WTC11 (cell line): Measurements from ENCODE around the gene CREB3.

Experiments
- ATF1 ChIP-seq: sonication (generic); formaldehyde crosslinking; IDR thresholded peaks from 2 replicates; pipeline ENCODE4 v1.8.1; 2023; ENCODE audit warnings: mild to moderate bottlenecking, moderate library complexity, missing genetic modification reagents
- CREB1 ChIP-seq: sonication (generic); formaldehyde crosslinking; IDR thresholded peaks from 2 replicates; pipeline ENCODE4 v1.8.0; 2023; ENCODE audit warnings: mild to moderate bottlenecking, missing genetic modification reagents
- FOXK1 ChIP-seq: sonication (generic); formaldehyde crosslinking; IDR thresholded peaks from 2 replicates; pipeline ENCODE4 v1.8.0; 2022; ENCODE audit warnings: mild to moderate bottlenecking, moderate library complexity, missing genetic modification reagents
- NFE2L1 ChIP-seq: sonication (generic); formaldehyde crosslinking; IDR thresholded peaks from 2 replicates; pipeline ENCODE4 v1.8.1; 2023; ENCODE audit warnings: missing genetic modification reagents
- NR2C2 ChIP-seq: sonication (generic); formaldehyde crosslinking; IDR thresholded peaks from 2 replicates; pipeline ENCODE4 v1.8.0; 2022; ENCODE audit warnings: mild to moderate bottlenecking, missing genetic modification reagents
- SMAD3 ChIP-seq: sonication (generic); formaldehyde crosslinking; IDR thresholded peaks from 2 replicates; pipeline ENCODE4 v1.8.0; 2022; ENCODE audit warnings: missing genetic modification reagents, mild to moderate bottlenecking, borderline replicate concordance
- SOX15 ChIP-seq: fragments of 250-450 bp; sonication (Bioruptor Pico); IDR thresholded peaks from 2 replicates; pipeline ENCODE4 v1.9.0; 2021; ENCODE audit warnings: mild to moderate bottlenecking
- TF ChIP-seq, protein P1 (sequence below): sonication (generic); formaldehyde crosslinking; IDR thresholded peaks from 2 replicates; pipeline ENCODE4 v1.8.0; 2022; ENCODE audit warnings: mild to moderate bottlenecking, missing genetic modification reagents
- TF ChIP-seq, protein P2 (sequence below): fragments of 200-600 bp; IDR thresholded peaks from 2 replicates; pipeline ENCODE4 v1.8.0; 2022; ENCODE audit warnings: antibody characterized with exemption
- TF ChIP-seq, protein P3 (sequence below): sonication (generic); formaldehyde crosslinking; IDR thresholded peaks from 2 replicates; pipeline ENCODE4 v1.8.1; 2022; ENCODE audit warnings: mild to moderate bottlenecking, moderate library complexity, missing genetic modification reagents
- TF ChIP-seq, protein P4 (sequence below): sonication (generic); formaldehyde crosslinking; IDR thresholded peaks from 2 replicates; pipeline ENCODE4 v1.8.0; 2022; ENCODE audit warnings: mild to moderate bottlenecking, missing genetic modification reagents
- TF ChIP-seq, protein P5 (sequence below): sonication (generic); formaldehyde crosslinking; IDR thresholded peaks from 2 replicates; pipeline ENCODE4 v1.8.1; 2023; ENCODE audit warnings: mild to moderate bottlenecking, missing genetic modification reagents
- TF ChIP-seq, protein P6 (sequence below): sonication (generic); formaldehyde crosslinking; IDR thresholded peaks from 2 replicates; pipeline ENCODE4 v1.8.0; 2022; ENCODE audit warnings: missing genetic modification reagents
- TF ChIP-seq, protein P7 (sequence below): sonication (generic); formaldehyde crosslinking; conservative IDR thresholded peaks from 2 replicates; pipeline ENCODE4 v1.8.1; 2023; ENCODE audit warnings: mild to moderate bottlenecking, low read depth, missing genetic modification reagents, moderate library complexity

DNA sequence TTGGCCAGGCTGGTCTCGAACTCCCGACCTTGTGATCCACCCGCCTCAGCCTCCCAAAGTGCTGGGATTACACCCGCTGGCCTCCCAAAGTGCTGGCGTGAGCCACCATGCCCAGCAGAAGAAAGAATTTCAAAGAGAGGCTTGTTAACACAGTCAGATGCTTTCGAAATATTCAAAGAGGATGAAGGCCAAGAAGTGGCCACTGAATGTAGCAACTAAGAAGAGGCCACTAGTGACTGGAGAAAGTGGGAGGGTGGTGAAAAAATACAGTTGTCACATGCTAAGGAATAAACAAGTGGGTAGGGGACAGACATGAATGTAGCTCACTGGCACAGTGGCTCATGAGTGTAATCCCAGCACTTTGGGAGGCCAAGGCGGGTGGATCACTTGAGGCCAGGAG lies 29.8 kb upstream of the CREB3 start:
- TF ChIP-seq, protein P1, sequence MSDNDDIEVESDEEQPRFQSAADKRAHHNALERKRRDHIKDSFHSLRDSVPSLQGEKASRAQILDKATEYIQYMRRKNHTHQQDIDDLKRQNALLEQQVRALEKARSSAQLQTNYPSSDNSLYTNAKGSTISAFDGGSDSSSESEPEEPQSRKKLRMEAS (CRISPR knock-in tag): no peak
- TF ChIP-seq NR2C2 (CRISPR knock-in tag): no peak
- TF ChIP-seq, protein P2, sequence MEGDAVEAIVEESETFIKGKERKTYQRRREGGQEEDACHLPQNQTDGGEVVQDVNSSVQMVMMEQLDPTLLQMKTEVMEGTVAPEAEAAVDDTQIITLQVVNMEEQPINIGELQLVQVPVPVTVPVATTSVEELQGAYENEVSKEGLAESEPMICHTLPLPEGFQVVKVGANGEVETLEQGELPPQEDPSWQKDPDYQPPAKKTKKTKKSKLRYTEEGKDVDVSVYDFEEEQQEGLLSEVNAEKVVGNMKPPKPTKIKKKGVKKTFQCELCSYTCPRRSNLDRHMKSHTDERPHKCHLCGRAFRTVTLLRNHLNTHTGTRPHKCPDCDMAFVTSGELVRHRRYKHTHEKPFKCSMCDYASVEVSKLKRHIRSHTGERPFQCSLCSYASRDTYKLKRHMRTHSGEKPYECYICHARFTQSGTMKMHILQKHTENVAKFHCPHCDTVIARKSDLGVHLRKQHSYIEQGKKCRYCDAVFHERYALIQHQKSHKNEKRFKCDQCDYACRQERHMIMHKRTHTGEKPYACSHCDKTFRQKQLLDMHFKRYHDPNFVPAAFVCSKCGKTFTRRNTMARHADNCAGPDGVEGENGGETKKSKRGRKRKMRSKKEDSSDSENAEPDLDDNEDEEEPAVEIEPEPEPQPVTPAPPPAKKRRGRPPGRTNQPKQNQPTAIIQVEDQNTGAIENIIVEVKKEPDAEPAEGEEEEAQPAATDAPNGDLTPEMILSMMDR: no peak
- TF ChIP-seq, protein P3, sequence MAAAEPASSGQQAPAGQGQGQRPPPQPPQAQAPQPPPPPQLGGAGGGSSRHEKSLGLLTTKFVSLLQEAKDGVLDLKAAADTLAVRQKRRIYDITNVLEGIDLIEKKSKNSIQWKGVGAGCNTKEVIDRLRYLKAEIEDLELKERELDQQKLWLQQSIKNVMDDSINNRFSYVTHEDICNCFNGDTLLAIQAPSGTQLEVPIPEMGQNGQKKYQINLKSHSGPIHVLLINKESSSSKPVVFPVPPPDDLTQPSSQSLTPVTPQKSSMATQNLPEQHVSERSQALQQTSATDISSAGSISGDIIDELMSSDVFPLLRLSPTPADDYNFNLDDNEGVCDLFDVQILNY: no peak
- no peak for TF ChIP-seq ATF1
- TF ChIP-seq, protein P4, sequence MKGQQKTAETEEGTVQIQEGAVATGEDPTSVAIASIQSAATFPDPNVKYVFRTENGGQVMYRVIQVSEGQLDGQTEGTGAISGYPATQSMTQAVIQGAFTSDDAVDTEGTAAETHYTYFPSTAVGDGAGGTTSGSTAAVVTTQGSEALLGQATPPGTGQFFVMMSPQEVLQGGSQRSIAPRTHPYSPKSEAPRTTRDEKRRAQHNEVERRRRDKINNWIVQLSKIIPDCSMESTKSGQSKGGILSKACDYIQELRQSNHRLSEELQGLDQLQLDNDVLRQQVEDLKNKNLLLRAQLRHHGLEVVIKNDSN (CRISPR knock-in tag): no peak
- TF ChIP-seq FOXK1 (CRISPR knock-in tag): no peak
- no peak for TF ChIP-seq SMAD3 (CRISPR knock-in tag)
- TF ChIP-seq, protein P5, sequence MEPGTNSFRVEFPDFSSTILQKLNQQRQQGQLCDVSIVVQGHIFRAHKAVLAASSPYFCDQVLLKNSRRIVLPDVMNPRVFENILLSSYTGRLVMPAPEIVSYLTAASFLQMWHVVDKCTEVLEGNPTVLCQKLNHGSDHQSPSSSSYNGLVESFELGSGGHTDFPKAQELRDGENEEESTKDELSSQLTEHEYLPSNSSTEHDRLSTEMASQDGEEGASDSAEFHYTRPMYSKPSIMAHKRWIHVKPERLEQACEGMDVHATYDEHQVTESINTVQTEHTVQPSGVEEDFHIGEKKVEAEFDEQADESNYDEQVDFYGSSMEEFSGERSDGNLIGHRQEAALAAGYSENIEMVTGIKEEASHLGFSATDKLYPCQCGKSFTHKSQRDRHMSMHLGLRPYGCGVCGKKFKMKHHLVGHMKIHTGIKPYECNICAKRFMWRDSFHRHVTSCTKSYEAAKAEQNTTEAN (CRISPR knock-in tag): no peak
- TF ChIP-seq, protein P6, sequence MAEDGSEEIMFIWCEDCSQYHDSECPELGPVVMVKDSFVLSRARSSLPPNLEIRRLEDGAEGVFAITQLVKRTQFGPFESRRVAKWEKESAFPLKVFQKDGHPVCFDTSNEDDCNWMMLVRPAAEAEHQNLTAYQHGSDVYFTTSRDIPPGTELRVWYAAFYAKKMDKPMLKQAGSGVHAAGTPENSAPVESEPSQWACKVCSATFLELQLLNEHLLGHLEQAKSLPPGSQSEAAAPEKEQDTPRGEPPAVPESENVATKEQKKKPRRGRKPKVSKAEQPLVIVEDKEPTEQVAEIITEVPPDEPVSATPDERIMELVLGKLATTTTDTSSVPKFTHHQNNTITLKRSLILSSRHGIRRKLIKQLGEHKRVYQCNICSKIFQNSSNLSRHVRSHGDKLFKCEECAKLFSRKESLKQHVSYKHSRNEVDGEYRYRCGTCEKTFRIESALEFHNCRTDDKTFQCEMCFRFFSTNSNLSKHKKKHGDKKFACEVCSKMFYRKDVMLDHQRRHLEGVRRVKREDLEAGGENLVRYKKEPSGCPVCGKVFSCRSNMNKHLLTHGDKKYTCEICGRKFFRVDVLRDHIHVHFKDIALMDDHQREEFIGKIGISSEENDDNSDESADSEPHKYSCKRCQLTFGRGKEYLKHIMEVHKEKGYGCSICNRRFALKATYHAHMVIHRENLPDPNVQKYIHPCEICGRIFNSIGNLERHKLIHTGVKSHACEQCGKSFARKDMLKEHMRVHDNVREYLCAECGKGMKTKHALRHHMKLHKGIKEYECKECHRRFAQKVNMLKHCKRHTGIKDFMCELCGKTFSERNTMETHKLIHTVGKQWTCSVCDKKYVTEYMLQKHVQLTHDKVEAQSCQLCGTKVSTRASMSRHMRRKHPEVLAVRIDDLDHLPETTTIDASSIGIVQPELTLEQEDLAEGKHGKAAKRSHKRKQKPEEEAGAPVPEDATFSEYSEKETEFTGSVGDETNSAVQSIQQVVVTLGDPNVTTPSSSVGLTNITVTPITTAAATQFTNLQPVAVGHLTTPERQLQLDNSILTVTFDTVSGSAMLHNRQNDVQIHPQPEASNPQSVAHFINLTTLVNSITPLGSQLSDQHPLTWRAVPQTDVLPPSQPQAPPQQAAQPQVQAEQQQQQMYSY (CRISPR knock-in tag): no peak
- TF ChIP-seq CREB1: no peak
- no peak for TF ChIP-seq NFE2L1 (CRISPR knock-in tag)
- no peak for TF ChIP-seq SOX15
- TF ChIP-seq, protein P7, sequence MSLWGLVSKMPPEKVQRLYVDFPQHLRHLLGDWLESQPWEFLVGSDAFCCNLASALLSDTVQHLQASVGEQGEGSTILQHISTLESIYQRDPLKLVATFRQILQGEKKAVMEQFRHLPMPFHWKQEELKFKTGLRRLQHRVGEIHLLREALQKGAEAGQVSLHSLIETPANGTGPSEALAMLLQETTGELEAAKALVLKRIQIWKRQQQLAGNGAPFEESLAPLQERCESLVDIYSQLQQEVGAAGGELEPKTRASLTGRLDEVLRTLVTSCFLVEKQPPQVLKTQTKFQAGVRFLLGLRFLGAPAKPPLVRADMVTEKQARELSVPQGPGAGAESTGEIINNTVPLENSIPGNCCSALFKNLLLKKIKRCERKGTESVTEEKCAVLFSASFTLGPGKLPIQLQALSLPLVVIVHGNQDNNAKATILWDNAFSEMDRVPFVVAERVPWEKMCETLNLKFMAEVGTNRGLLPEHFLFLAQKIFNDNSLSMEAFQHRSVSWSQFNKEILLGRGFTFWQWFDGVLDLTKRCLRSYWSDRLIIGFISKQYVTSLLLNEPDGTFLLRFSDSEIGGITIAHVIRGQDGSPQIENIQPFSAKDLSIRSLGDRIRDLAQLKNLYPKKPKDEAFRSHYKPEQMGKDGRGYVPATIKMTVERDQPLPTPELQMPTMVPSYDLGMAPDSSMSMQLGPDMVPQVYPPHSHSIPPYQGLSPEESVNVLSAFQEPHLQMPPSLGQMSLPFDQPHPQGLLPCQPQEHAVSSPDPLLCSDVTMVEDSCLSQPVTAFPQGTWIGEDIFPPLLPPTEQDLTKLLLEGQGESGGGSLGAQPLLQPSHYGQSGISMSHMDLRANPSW: no peak
